Kidney epithelial cell (primary cell): ENCODE results near the gene NOTUM. TPM values are rescaled to one million over a fixed set of nuclear protein-coding genes. Genes with fewer than 3 reads are reported as not detected.

Experiments
- DNase-seq: peaks from one replicate; pipeline ENCODE4 v3.0.0-alpha.2; 2010; ENCODE audit warnings: low read depth
- H3K27me3 ChIP-seq: 2 replicates; pipeline ENCODE4 v1.6.0; 2011; ENCODE audit warnings: low read length; ENCODE audit not compliant: control insufficient read depth, insufficient read depth
- H3K36me3 ChIP-seq: 2 replicates; pipeline ENCODE4 v1.5.1; 2011; ENCODE audit warnings: low read length; ENCODE audit not compliant: control insufficient read depth, insufficient read depth
- H3K4me3 ChIP-seq: 2 replicates; pipeline ENCODE4 v1.5.1; 2011; ENCODE audit warnings: low read depth, mild to moderate bottlenecking, control low read depth, low read length
- total RNA-seq: library from RNA; depleted of rRNA; stranded (reverse); fragments of >200 nt; gene quantifications from 2 replicates; pipeline ENCODE4 v1.2.3, GENCODE V29; 2015
- TF ChIP-seq, protein P1 (sequence below): IDR thresholded peaks from 2 replicates; pipeline ENCODE4 v1.5.1; 2011; ENCODE audit warnings: mild to moderate bottlenecking, moderate library complexity, low read length, control low read depth, inconsistent platforms; ENCODE audit not compliant: insufficient read depth, poor library complexity, severe bottlenecking

Gene NOTUM
- total RNA-seq, 1 donor from 2014 or later, result 0.17 TPM

DNA sequence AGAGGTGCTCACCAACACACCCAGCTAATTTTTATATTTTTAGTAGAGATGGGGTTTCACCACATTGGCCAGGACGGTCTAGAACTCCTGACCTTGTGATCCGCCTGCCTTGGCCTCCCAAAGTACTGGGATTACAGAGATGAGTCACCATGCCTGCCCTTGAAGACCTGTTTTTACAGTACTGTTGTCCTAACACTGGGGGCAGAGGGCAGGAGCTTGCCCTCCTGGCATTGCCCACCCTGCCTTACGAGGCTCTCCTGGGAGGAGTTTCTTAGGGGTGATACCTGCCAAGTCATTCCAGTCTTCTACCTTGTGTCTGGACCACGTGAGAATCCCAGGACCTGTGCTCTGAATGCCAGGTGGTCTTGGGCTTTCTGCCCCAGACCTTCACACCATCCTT is 19.1 kb upstream of the NOTUM start:
- Histone ChIP-seq H3K27me3 (peaks cover 2% of the 10 kb centered on the region), H3K36me3 (no peaks in the 10 kb centered on the region), H3K4me3 (no peak overlapping the region)
- TF ChIP-seq, protein P1, sequence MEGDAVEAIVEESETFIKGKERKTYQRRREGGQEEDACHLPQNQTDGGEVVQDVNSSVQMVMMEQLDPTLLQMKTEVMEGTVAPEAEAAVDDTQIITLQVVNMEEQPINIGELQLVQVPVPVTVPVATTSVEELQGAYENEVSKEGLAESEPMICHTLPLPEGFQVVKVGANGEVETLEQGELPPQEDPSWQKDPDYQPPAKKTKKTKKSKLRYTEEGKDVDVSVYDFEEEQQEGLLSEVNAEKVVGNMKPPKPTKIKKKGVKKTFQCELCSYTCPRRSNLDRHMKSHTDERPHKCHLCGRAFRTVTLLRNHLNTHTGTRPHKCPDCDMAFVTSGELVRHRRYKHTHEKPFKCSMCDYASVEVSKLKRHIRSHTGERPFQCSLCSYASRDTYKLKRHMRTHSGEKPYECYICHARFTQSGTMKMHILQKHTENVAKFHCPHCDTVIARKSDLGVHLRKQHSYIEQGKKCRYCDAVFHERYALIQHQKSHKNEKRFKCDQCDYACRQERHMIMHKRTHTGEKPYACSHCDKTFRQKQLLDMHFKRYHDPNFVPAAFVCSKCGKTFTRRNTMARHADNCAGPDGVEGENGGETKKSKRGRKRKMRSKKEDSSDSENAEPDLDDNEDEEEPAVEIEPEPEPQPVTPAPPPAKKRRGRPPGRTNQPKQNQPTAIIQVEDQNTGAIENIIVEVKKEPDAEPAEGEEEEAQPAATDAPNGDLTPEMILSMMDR, result no peak
- no peak for DNase-seq

DNA sequence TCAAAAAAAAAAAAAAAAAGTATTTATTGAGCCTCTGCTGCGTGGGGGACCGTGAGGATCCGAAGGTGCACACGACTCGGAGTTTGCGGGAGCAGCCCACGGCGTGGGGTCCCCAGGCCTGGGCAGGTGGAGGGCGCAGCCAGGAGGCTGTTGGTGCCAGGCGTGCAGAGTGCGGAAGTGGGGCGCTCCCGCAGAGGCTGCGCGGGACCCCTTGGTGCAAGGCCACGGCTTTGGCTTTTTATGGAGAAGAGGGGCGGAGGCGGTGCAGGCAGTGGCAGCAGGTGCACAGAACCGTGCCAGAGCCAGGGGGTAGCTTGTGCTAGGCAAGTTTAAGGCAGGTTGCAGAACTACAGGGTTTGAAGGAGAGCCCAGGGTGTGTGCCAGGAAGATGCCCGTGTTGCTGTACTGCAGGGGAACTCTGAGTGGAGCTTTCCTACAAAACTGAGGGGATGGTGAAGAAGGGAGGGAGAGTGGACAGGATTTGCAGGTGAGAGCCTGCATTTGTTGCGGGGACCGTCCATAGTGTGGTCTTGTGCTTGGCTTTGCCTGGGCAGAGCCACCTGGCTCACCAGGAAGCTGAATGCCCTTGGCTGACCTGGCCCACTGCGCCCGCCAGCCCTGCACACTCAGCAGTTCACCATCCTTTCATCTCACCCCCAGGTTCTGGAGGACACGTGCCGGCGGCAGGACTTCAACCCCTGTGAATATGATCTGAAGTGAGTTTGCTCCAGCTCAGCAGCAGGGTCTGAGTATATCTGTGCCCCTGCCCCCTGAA is 17.7 kb upstream of the NOTUM start:
- H3K27me3 ChIP-seq, result peaks cover 2% of the 10 kb centered on the region
- no peaks in the 10 kb centered on the region for H3K36me3 ChIP-seq
- TF ChIP-seq, protein P1, result no peak
- no peak for DNase-seq
- no peak overlapping the region for H3K4me3 ChIP-seq

DNA sequence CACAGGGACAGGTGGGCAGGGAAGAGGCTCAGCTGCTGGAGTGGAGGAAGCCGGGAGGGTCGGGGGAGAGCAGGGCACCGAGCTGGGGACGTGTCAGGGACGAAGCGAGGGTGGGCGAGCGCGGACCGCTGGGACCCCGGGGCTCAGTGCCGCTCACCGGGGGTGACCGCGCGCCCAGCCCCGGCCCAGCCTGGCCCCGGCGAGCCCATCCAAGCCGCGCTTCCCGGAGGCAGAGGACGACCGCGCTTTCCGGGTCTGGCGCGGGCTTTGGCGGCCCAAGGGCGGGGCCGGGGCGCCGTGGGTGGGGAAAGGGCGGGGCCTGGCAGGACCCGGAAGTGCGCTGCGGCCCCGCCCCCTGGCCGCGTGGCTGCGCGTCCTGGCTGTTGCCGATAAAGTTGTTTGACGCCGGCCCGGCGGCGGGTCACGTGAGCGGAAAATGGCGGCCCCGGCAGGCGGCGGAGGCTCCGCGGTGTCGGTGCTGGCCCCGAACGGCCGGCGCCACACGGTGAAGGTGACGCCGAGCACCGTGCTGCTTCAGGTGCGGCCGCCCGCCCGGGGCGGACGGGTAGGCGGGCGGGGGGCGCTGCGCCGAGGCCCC is 16.3 kb upstream of the NOTUM start, which contains the start of gene ASPSCR1:
ASPSCR1 (plus strand) TSS at position 419 of the 598 bp plus-strand sequence; CDS start at position 437, 18 bp downstream.
- TF ChIP-seq, protein P1, result no peak
- peak within 1 kb of the TSS; percentile 58 for H3K4me3 ChIP-seq
- DNase-seq, result peak; percentile 28
- no peaks in the 10 kb centered on the region for H3K36me3 ChIP-seq
- H3K27me3 ChIP-seq, result peaks cover 2% of the 10 kb centered on the region

DNA sequence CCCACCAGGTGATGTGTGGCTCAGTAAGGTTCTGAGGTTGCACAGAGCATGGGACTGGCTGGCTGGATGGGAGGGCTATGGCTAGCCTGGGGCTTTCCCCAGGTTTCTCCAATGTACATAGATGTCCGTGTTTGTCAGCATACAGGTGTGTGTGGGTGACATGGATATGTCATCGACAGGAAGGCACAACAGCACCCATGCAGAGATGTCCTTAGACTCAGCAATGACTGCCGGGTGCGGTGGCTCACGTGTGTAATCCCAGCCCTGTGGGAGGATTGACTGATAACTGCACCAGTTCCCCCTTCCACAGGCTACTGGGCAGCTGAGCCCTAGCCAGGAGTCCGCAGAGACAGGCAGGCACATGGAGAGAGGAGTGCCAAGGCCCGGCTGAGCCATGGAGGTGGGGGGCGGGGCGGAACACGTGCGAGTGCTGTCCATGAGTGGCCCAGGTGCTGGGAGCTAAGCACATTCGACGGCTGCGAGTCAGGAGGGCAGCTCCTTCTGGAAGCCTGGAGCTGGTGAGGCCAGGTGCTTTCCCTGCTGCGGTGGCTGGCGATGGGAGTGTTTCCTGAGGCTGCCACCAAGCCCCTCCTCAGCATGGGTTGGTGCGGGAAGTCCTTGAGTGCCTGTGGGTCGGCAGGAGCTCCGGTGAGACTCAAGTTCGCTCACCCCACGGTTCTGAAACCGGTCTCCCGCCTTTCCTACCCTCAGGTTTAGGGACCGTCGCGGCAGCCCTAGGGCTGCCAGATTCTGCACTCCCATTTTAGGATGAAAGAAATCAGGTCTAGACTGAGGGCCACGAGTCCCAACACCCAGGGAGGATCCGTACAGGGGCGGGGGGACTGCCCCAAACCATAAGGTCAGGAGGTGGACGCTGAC is 15.6 kb upstream of the NOTUM start:
- TF ChIP-seq, protein P1, result no peak
- peaks cover 2% of the 10 kb centered on the region for H3K27me3 ChIP-seq
- DNase-seq, result no peak

DNA sequence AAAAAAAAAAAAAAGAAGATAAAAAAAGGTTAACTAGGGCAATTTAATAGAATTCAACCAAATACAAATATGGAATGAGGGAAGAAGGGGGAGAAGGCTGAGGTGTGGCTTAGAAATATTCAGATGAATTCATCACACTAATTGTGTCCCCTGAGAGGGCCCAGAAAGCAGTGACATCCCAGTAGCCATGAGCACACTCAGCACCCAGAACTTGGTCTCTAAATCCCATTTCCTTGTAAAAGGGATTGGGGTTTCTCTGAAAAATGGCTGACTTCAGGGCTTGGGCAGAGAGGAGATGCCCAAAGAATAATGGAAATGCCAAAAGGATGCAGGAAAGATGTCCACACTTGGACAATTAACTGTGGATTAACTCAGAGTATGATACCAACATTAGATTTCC is 12.4 kb upstream of the NOTUM start:
- peaks cover 2% of the 10 kb centered on the region for H3K27me3 ChIP-seq
- no peak for DNase-seq
- TF ChIP-seq, protein P1, result no peak

More for the DNA sequence above, 15.6 kb upstream of the NOTUM start:
- H3K36me3 ChIP-seq, result no peaks in the 10 kb centered on the region
- H3K4me3 ChIP-seq, result peak overlapping the region; percentile 58

More for the DNA sequence above, 12.4 kb upstream of the NOTUM start:
- H3K36me3 ChIP-seq, result no peaks in the 10 kb centered on the region
- H3K4me3 ChIP-seq, result no peak overlapping the region
